GM18526 (cell line): ENCODE measurements around the gene PCSK4.

Source experiments
- POLR2A ChIP-seq: IDR thresholded peaks from 3 replicates; pipeline ENCODE4 v1.6.1; 2011; ENCODE audit not compliant: insufficient read length; ENCODE audit errors: extremely low read depth

The PCSK4 gene

GRCh38 chr19:1459479-1459878 is 30.7 kb downstream of the PCSK4 start:
- no peak for TF ChIP-seq POLR2A

GRCh38 chr19:1457892-1458291 is 32.3 kb downstream of the PCSK4 start:
- no peak for TF ChIP-seq POLR2A

- TF ChIP-seq POLR2A, result no peak
Measured at GRCh38 chr19:1457031-1457739, 33.0 kb downstream of the PCSK4 start.

- TF ChIP-seq POLR2A, result no peak
Measured at GRCh38 chr19:1456121-1456900, 33.8 kb downstream of the PCSK4 start.

GRCh38 chr19:1455336-1456120 is 34.6 kb downstream of the PCSK4 start:
- no peak for TF ChIP-seq POLR2A

GRCh38 chr19:1455002-1455335 is 35.2 kb downstream of the PCSK4 start:
- TF ChIP-seq POLR2A, result no peak

GRCh38 chr19:1453525-1454364 is 36.4 kb downstream of the PCSK4 start:
- TF ChIP-seq POLR2A, result no peak

- TF ChIP-seq POLR2A, result no peak
Measured at GRCh38 chr19:1452802-1453524, 37.2 kb downstream of the PCSK4 start.

- no peak for TF ChIP-seq POLR2A
Measured at GRCh38 chr19:1451916-1452801, 38.0 kb downstream of the PCSK4 start.

GRCh38 chr19:1450735-1451731 is 39.1 kb downstream of the PCSK4 start:
- no peak for TF ChIP-seq POLR2A

- no peak for TF ChIP-seq POLR2A
Measured at GRCh38 chr19:1449467-1450442, 40.4 kb downstream of the PCSK4 start, which contains the start of gene APC2. Gene APC2, plus strand, starts transcription at chr19:1450121. Its CDS starts 2,881 bp downstream, at chr19:1453002.

GRCh38 chr19:1447944-1448343 is 42.2 kb downstream of the PCSK4 start:
- no peak for TF ChIP-seq POLR2A
